Activated effector memory CD4-positive, alpha-beta T cell treated with Interleukin-2 at 50 U/mL for 16 hours (primary cell): ENCODE measurements around the gene STAT5B.

Experiments used
- DNase-seq: peaks from one replicate; pipeline ENCODE4 v3.0.0-alpha.2; 2020

STAT5B gene

GRCh38 chr17:42169351-42169750, 106.8 kb downstream of the STAT5B start:
- DNase-seq = no peak

GRCh38 chr17:42167807-42168206, 108.4 kb downstream of the STAT5B start:
- no peak for DNase-seq

GRCh38 chr17:42166196-42166763, 109.9 kb downstream of the STAT5B start:
- no peak for DNase-seq

- DNase-seq = no peak
Measured at GRCh38 chr17:42165751-42166150, 110.4 kb downstream of the STAT5B start.

GRCh38 chr17:42163696-42164407, 112.3 kb downstream of the STAT5B start:
- no peak for DNase-seq

- DNase-seq = no peak
Measured at GRCh38 chr17:42163113-42163512, 113.1 kb downstream of the STAT5B start.

- DNase-seq = no peak
Measured at GRCh38 chr17:42160531-42160910, 115.7 kb downstream of the STAT5B start.

- no peak for DNase-seq
Measured at GRCh38 chr17:42159796-42160530, 116.2 kb downstream of the STAT5B start.

GRCh38 chr17:42155614-42156045, 120.6 kb downstream of the STAT5B start:
- DNase-seq = no peak

GRCh38 chr17:42153919-42154742, 122.1 kb downstream of the STAT5B start:
- DNase-seq = no peak
